Posterior cingulate gyrus (tissue), 11 donors: ENCODE data around the gene PPM1H.

Experiments used
- DNase-seq, 10 donors: peaks; one replicate each; pipeline versions ENCODE4 v3.0.0 to v3.0.0-alpha.2; 2020 to 2021; ENCODE audit warnings: mixed read lengths in 3 of 10
- intact Hi-C: fragments of 100-400 bp; cut with DNase I; formaldehyde crosslinking; loops from one replicate; pipeline ENCODE4 v1.15.1; 2023

The PPM1H gene

DNA sequence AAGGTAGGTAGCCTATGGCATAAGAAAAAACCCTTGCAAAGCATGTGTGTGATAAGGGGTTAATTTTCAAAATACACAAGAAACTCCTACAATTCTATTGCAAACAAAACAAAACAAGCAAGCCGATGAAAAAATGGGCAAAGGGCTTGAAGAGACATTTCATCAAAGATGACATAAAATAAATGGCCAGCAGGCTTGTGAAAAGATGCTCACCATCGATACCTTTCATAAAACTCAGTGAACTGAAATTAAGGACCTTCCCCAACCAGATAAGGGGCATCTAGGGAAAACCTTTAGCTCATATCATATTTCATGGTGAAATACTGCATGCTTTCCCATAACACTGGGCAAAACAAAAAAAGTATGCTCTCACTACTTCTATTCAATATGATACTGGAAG, 131.2 kb downstream of the PPM1H start:
- intact Hi-C loops, result loop anchor here (2.0 kb wide), 1 partner anchor 265 kb away; no protein-coding TSS in a partner anchor
- DNase-seq, result no peak

DNA sequence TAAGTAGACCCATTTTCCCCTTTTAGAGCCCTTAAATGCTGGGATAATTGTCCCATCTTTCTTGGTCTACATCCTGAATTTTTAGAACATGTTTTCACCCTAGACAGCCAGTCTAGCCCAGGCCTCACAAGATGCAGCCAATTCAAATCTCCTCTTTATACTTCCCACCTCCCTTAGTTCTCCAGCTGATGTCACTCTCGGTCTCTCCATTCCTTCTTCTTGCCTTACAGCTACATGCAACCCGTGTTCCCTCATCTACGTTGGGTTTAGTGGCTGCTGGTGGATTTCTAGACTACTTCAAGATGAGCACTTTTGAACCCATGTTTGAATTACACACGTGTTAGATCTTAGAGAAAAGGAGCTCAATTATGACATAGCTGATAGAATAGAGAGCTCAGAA, 132.0 kb downstream of the PPM1H start:
- peak in 1 of 10 donors; percentile 24 for DNase-seq
- intact Hi-C loops, result loop anchor here (2.0 kb wide), 1 partner anchor 266 kb away; no protein-coding TSS in a partner anchor

- DNase-seq, result no peak
- intact Hi-C loops, result loop anchor here (2.0 kb wide), 1 partner anchor 266 kb away; no protein-coding TSS in a partner anchor
Measured at GRCh38 chr12:62802321-62802720, 132.6 kb downstream of the PPM1H start.

DNA sequence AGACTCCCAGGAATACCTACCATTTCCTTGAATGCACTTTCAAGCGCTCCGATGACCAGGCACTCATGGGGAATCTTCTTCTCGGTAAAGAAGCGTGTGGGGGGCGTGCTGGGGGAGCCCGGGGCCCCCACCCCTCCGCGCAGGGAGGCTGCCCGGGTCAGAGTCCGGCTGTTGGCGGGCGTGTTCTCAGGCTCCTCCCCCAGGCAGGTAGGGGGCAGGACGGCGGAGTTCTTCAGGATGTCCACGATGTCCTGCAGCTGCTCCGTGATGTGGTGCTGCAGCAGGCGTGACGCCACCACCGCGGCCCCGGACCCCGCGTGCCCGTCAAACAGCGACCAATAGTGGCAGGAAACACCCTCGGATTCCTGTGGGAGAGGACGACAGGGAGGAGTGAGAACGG, 133.2 kb downstream of the PPM1H start:
- DNase-seq, result peak in 1 of 10 donors; percentile 62
- intact Hi-C loops, result loop anchor here (2.0 kb wide), 1 partner anchor 267 kb away; no protein-coding TSS in a partner anchor

DNA sequence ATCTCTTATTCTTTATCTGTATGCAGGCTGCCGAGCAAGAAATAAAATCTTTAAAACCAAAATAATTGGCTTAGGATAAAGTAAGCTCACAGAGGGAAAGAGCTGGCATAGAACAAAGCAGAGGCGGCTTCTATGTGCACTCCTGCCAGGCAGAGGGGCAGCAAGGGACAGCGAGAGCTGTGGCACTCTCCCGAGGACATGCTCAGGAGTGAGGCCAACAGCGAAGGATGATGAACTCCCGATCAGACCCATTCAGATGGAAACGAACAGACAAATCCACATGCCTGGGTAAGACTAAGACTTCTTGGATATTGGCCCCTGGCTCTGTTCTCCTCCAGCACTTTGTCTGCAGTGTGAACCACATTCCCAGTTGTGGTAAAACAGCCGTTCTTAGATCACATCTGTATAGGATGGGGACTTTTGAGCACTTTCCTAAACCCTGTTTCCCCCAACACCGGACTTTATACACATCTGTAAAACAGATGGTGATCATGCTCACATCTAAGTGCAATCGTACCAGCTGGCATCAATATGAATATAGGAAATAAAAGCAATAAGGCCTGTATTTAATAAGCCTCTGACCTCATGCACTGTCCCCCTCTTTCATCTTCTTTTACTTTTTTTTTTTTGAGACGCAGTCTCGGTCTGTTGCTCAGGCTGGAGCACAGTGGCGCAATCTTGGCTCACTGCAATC, 134.1 kb downstream of the PPM1H start:
- intact Hi-C loops, result no loop called here
- DNase-seq, result peak in 4 of 10 donors; percentile 29 to 84 (median 74)

DNA sequence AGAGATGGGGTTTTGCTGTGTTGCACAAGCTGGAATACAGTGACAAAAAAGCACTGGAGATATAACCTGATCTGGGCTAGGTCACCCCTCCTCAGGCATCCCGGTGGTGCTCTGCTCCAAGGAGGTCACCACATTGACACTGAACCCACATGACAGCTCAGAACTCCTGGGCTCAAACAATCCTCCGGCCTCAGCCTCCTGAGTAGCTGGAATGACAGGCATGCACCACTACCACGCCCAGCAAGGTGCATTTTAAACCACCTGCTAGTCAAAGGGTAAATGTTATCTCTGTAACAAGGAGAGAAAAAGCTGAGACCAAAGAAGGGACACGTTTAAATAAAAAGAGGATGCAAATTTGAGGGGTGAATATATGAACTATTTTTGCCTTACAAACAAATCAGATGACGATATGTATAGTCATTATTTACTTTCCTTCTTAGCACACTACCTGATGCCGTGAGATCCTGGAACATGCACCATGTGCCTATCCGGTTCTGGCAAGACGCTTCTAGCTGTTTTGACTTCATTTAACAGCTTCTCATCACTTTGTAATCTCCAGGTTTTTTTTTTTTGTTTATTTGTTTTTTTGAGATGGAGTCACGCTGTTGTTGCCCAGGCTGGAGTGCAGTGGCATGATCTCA, 135.1 kb downstream of the PPM1H start:
- no peak for DNase-seq
- intact Hi-C loops, result no loop called here

- peak in 5 of 10 donors; percentile 12 to 58 (median 49) for DNase-seq
- intact Hi-C loops, result no loop called here
Measured at GRCh38 chr12:62799126-62799736, 135.7 kb downstream of the PPM1H start.

GRCh38 chr12:62794218-62794583, 140.7 kb downstream of the PPM1H start:
- intact Hi-C loops, result loop anchor here (1.0 to 5.0 kb wide), 2 partner anchors 191 to 357 kb away; no protein-coding TSS in a partner anchor
- no peak for DNase-seq

- DNase-seq, result peak; percentile 73 to 96 (median 90)
- intact Hi-C loops, result loop anchor here (1.0 to 5.0 kb wide), 2 partner anchors 190 to 356 kb away; no protein-coding TSS in a partner anchor
Measured at GRCh38 chr12:62793256-62794217, 141.4 kb downstream of the PPM1H start.

- intact Hi-C loops, result loop anchor here (5.0 kb wide), 1 partner anchor 355 kb away; no protein-coding TSS in a partner anchor
- DNase-seq, result no peak
Measured at GRCh38 chr12:62792236-62792870, 142.6 kb downstream of the PPM1H start.

DNA sequence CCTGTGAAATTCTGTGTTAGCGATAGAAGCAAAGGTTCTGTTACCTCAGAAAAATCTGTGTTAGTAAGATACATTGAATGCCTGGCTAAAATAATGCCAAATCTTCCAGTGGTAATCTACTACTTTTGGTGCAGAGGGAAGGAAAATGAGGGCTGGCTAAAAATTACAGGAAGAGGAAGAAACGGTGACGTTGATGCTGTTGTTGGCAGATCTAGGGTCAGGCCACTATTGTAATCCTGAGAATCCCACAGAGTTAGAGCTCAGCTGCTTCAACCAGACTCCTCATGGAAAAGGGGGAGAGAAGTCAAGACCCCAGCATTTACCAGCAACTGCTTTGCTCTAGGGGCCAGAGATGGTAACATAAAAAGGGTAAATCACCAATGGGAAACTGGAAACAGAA, 145.1 kb downstream of the PPM1H start:
- intact Hi-C loops, result loop anchor here (5.0 kb wide), 1 partner anchor 353 kb away; no protein-coding TSS in a partner anchor

DNA sequence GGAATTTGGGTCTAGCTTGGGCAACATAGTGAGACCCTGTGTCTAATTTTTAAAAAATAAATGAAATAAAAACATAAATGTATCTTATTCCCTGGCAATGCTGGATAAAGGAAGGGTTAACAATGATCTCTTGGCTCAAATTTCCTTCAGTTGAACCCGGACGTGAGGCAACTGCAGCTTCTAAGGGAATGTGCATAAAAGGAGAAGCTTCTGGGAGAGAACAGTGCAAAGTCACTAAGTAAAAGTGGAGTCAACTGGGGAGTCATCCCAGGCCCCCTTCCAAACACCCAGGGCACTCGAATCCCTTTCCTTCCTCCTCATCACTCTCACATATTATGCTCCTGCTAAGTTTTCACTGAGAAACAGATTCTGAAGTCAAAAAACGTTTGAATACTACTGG, 147.3 kb downstream of the PPM1H start:
- intact Hi-C loops, result no loop called here
- no peak for DNase-seq

More for the DNA sequence above, 145.1 kb downstream of the PPM1H start:
- no peak for DNase-seq

GRCh38 chr12:62787023-62787422, 147.9 kb downstream of the PPM1H start:
- no peak for DNase-seq
- intact Hi-C loops, result no loop called here

DNA sequence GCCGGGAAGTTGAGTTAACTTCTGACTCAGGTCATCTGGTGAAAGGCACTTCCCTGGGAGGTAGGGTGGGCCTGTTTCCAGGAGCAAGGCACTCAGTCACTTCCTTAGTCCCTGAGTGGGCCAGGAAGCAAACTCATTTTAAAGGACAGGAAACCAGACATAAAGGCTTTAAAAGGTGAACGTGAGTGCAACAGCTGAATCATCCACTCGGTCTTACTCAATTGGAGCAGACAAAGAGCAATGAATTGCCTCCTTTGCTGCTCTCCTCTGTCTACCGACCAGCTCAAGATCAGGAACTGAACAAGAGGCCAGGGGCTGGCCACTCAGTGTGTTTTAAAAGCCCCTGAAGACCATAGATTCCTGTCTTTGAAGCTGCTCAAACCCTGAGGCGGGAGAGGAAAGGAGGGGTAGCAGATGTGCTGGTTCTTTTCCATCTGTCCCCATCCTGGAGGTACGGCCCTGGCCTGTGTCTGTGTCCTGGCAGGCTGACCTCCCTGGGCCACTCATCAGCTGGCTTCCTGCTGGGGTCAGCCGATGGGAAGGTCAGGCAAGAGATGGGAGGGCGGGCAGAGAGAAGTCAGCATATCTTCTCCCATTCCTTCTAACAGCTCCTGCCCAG, 148.9 kb downstream of the PPM1H start:
- no peak for DNase-seq
- intact Hi-C loops, result no loop called here

DNA sequence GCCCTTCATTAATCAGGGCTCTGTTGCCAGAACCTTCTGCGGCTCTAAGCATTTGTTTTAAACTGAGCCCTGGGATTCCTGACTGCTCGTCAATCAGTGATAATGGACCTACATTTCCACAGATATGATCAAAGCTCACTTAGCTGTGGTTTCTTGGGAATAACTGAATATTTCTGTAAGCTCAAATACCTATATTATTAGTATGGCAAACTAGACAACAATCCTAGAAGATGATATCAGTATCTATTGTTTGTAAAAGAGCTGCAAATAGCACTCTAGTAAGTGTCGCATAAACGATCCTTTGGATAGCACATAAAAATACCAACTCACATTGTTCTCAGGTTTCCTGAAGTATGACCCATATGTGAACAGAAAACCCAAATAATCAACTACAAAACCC, 150.4 kb downstream of the PPM1H start:
- no peak for DNase-seq
- intact Hi-C loops, result no loop called here

DNA sequence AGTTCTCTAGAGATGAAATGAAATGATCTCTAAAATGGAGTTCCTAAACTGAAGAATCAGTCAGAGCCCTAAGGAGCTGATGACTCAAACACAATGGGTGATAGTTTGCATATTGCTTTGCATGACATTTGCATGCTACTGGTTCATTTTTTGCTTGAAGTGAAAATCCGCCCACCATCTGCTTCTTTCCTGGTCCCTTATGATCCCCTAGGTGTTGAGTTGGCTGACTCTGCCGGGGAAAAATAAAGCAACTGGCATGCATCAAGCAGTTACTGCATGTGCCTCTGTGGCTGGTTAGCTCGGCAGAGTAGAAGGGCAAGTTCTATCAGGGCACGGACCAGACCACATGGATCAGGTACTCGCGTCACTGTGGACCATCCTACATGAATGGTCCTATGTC, 151.1 kb downstream of the PPM1H start:
- DNase-seq, result peak in 2 of 10 donors; percentile 23 to 83
- intact Hi-C loops, result no loop called here

GRCh38 chr12:62781136-62781880, 153.6 kb downstream of the PPM1H start:
- no peak for DNase-seq
- intact Hi-C loops, result no loop called here

GRCh38 chr12:62779488-62779887, 155.5 kb downstream of the PPM1H start:
- no peak for DNase-seq
- intact Hi-C loops, result no loop called here
